BJ (cell line): Measurements from ENCODE around the gene KRTAP9-6. TPM values are rescaled to one million over a fixed set of nuclear protein-coding genes. Genes with fewer than 3 reads are reported as not detected.

ENCODE experiments used
- CTCF ChIA-PET: fragments of 350-600 bp; formaldehyde crosslinking; extraction: SDS; loops from one replicate; lab custom pipeline; 2021; ENCODE audit warnings: antibody characterized with exemption, inconsistent platforms; lab: Yijun Ruan, JAX
- POLR2A ChIA-PET: fragments of 300-600 bp; sonication (Branson Sonifier 250); formaldehyde crosslinking; extraction: SDS; loops from one replicate; lab custom pipeline; 2021; ENCODE audit warnings: antibody characterized with exemption; lab: Charles Lee
- DNase-seq: peaks from one replicate; pipeline ENCODE4 v3.0.0-alpha.2; 2011; ENCODE audit warnings: low read depth
- H3K27me3 ChIP-seq: 2 replicates; pipeline ENCODE4 v1.6.0; 2011; ENCODE audit warnings: low read length; ENCODE audit not compliant: control insufficient read depth, insufficient read depth
- H3K36me3 ChIP-seq: 2 replicates; pipeline ENCODE4 v1.5.1; 2011; ENCODE audit warnings: low read length; ENCODE audit not compliant: control insufficient read depth, insufficient read depth
- H3K4me3 ChIP-seq: 2 replicates; pipeline ENCODE4 v1.5.1; 2011; ENCODE audit warnings: low read depth, mild to moderate bottlenecking, control low read depth, low read length
- CTCF ChIP-seq: IDR thresholded peaks from 2 replicates; pipeline ENCODE4 v1.5.1; 2011; ENCODE audit warnings: low read depth, mild to moderate bottlenecking, control low read depth, inconsistent platforms, low read length, moderate library complexity; ENCODE audit not compliant: insufficient read depth
- polyA plus RNA-seq: library from polyadenylated mRNA; depleted of rRNA; stranded (reverse); fragments of >200 nt; gene quantifications from 2 replicates; pipeline ENCODE4 v1.2.3, GENCODE V29; 2011

The KRTAP9-6 gene
- polyA plus RNA-seq, 1 experiment, result not detected

GRCh38 chr17:41302981-41303380 is 37.8 kb downstream of the KRTAP9-6 start:
- ChIA-PET CTCF (interaction anchor here (2.0 kb wide), 1 partner anchor 363 kb away, joined by 5 read pairs; no protein-coding TSS in a partner anchor), POLR2A (no interaction called here)
- Histone ChIP-seq H3K36me3 (no peaks in the 10 kb centered on the region), H3K4me3 (no peak overlapping the region), H3K27me3 (no peaks in the 10 kb centered on the region)
- no peak for DNase-seq
- TF ChIP-seq CTCF, result no peak

GRCh38 chr17:41304091-41304490 is 38.9 kb downstream of the KRTAP9-6 start:
- Histone ChIP-seq H3K4me3 (no peak overlapping the region), H3K27me3 (no peaks in the 10 kb centered on the region), H3K36me3 (no peaks in the 10 kb centered on the region)
- ChIA-PET POLR2A (no interaction called here), CTCF (interaction anchor here (0.9 to 2.0 kb wide), 2 partner anchors 17 to 362 kb away, joined by 4 to 5 read pairs; no protein-coding TSS in a partner anchor)
- no peak for DNase-seq
- no peak for TF ChIP-seq CTCF

- ChIA-PET CTCF (interaction anchor here (0.8 to 1.7 kb wide), 2 partner anchors 14 to 15 kb away, joined by 3 to 9 read pairs; no protein-coding TSS in a partner anchor), POLR2A (no interaction called here)
- Histone ChIP-seq H3K27me3 (no peaks in the 10 kb centered on the region), H3K4me3 (no peak overlapping the region), H3K36me3 (no peaks in the 10 kb centered on the region)
- TF ChIP-seq CTCF, result no peak
- DNase-seq, result no peak
Observed at GRCh38 chr17:41307647-41308046, 42.5 kb downstream of the KRTAP9-6 start.

GRCh38 chr17:41308251-41308917 is 43.2 kb downstream of the KRTAP9-6 start:
- no peaks in the 10 kb centered on the region for H3K36me3 ChIP-seq
- H3K27me3 ChIP-seq, result no peaks in the 10 kb centered on the region
- no peak for DNase-seq
- ChIA-PET CTCF (interaction anchor here (1.1 to 1.7 kb wide), 3 partner anchors 12 to 21 kb away, joined by 3 to 9 read pairs (median 5); no protein-coding TSS in a partner anchor), POLR2A (no interaction called here)
- no peak for TF ChIP-seq CTCF
- H3K4me3 ChIP-seq, result no peak overlapping the region

GRCh38 chr17:41308918-41309359 is 43.8 kb downstream of the KRTAP9-6 start, which contains the start of gene KRTAP16-1:
Gene KRTAP16-1, minus strand, starts transcription at chr17:41309309. Its CDS starts 56 bp downstream, at chr17:41309253.
- ChIA-PET POLR2A (no interaction called here), CTCF (interaction anchor here (1.1 to 1.7 kb wide), 3 partner anchors 13 to 20 kb away, joined by 3 to 9 read pairs (median 5); no protein-coding TSS in a partner anchor)
- Histone ChIP-seq H3K4me3 (no peak within 1 kb of the TSS), H3K27me3 (no peaks in the 10 kb centered on the region), H3K36me3 (no peaks in the 10 kb centered on the region)
- no peak for DNase-seq
- no peak for TF ChIP-seq CTCF
